WTC11 (cell line): Measurements from ENCODE around the gene LGMN. TPM values are rescaled to one million over a fixed set of nuclear protein-coding genes. Genes with fewer than 3 reads are reported as not detected.
A peak's percentile ranks its signal among the peaks of the same experiment; 100 is the strongest.

Source experiments
- ATAC-seq: fragments of 200-7000 bp; cut with Tn5 transposase; 2 replicates; pipeline ENCODE4 v1.10.0; 2021; ENCODE audit warnings: mild to moderate bottlenecking, moderate library complexity
- CTCF ChIA-PET: fragments of 300-600 bp; sonication (Branson Sonifier 250); formaldehyde crosslinking; loops from one replicate; lab custom pipeline; 2021; ENCODE audit warnings: antibody characterized with exemption; lab: Charles Lee
- POLR2A ChIA-PET: fragments of 350-600 bp; sonication (Branson Sonifier 250); formaldehyde crosslinking; loops from one replicate; lab custom pipeline; 2021; ENCODE audit warnings: antibody characterized with exemption; lab: Charles Lee
- DNase-seq: peaks from one replicate; pipeline ENCODE4 v3.0.0; 2021; ENCODE audit warnings: low spot score
- H3K27ac Mint-ChIP-seq: 2 replicates; pipeline ENCODE4 v1.8.0; 2021; ENCODE audit warnings: mixed read lengths
- H3K27me3 Mint-ChIP-seq: 2 replicates; pipeline ENCODE4 v1.8.0; 2021; ENCODE audit warnings: low read depth, mild to moderate bottlenecking, moderate library complexity, mixed read lengths
- H3K36me3 Mint-ChIP-seq: 2 replicates; pipeline ENCODE4 v1.8.0; 2021; ENCODE audit warnings: mixed read lengths
- H3K4me1 Mint-ChIP-seq: 2 replicates; pipeline ENCODE4 v1.8.0; 2022; ENCODE audit warnings: mixed read lengths
- H3K4me3 Mint-ChIP-seq: 2 replicates; pipeline ENCODE4 v1.8.0; 2021; ENCODE audit warnings: mild to moderate bottlenecking, moderate library complexity, mixed read lengths
- H3K9me3 Mint-ChIP-seq: 2 replicates; pipeline ENCODE4 v1.8.0; 2021; ENCODE audit warnings: mixed read lengths
- ATF6 ChIP-seq: sonication (generic); formaldehyde crosslinking; IDR thresholded peaks from 2 replicates; pipeline ENCODE4 v1.8.1; 2023; ENCODE audit warnings: mild to moderate bottlenecking, missing genetic modification reagents
- CREB1 ChIP-seq: sonication (generic); formaldehyde crosslinking; IDR thresholded peaks from 2 replicates; pipeline ENCODE4 v1.8.0; 2023; ENCODE audit warnings: mild to moderate bottlenecking, missing genetic modification reagents
- E2F1 ChIP-seq: sonication (generic); formaldehyde crosslinking; IDR thresholded peaks from 2 replicates; pipeline ENCODE4 v1.8.0; 2022; ENCODE audit warnings: mild to moderate bottlenecking, missing genetic modification reagents
- E2F5 ChIP-seq: sonication (generic); formaldehyde crosslinking; IDR thresholded peaks from 2 replicates; pipeline ENCODE4 v1.8.1; 2022; ENCODE audit warnings: mild to moderate bottlenecking, moderate library complexity, missing genetic modification reagents
- FOXJ3 ChIP-seq: sonication (generic); formaldehyde crosslinking; IDR thresholded peaks from 2 replicates; pipeline ENCODE4 v1.9.0; 2021; ENCODE audit warnings: missing genetic modification reagents, mild to moderate bottlenecking, borderline replicate concordance
- GRHL2 ChIP-seq: fragments of 250-450 bp; sonication (Bioruptor Pico); IDR thresholded peaks from 2 replicates; pipeline ENCODE4 v1.8.0; 2022; ENCODE audit warnings: mild to moderate bottlenecking, moderate library complexity; ENCODE audit not compliant: insufficient replicate concordance, severe bottlenecking
- HMGXB4 ChIP-seq: sonication (generic); formaldehyde crosslinking; IDR thresholded peaks from 2 replicates; pipeline ENCODE4 v1.8.1; 2023; ENCODE audit warnings: mild to moderate bottlenecking, moderate library complexity, missing genetic modification reagents
- IRF1 ChIP-seq: sonication (generic); formaldehyde crosslinking; IDR thresholded peaks from 2 replicates; pipeline ENCODE4 v1.8.0; 2023; ENCODE audit warnings: missing genetic modification reagents
- MAX ChIP-seq: sonication (generic); formaldehyde crosslinking; IDR thresholded peaks from 2 replicates; pipeline ENCODE4 v1.8.0; 2022; ENCODE audit warnings: mild to moderate bottlenecking, missing genetic modification reagents
- PREB ChIP-seq: sonication (generic); formaldehyde crosslinking; IDR thresholded peaks from 2 replicates; pipeline ENCODE4 v1.8.1; 2022; ENCODE audit warnings: mild to moderate bottlenecking, missing genetic modification reagents, moderate library complexity, borderline replicate concordance
- TCF7 ChIP-seq: sonication (generic); formaldehyde crosslinking; IDR thresholded peaks from 2 replicates; pipeline ENCODE4 v1.8.0; 2022; ENCODE audit warnings: mild to moderate bottlenecking, low read depth, missing genetic modification reagents, moderate library complexity
- ZNF263 ChIP-seq: sonication (generic); formaldehyde crosslinking; IDR thresholded peaks from 2 replicates; pipeline ENCODE4 v1.8.1; 2022; ENCODE audit warnings: low read depth, mild to moderate bottlenecking, moderate library complexity, missing genetic modification reagents
- total RNA-seq: library from RNA; stranded (reverse); gene quantifications from 3 replicates; pipeline ENCODE4 v1.2.3, GENCODE V29; 2021

The LGMN gene
- total RNA-seq, 1 experiment from 2014 or later = 55.7 TPM

- ChIA-PET CTCF (interaction anchor here (1.4 kb wide), 1 partner anchor 73 kb away, joined by 3 read pairs; no protein-coding TSS in a partner anchor), POLR2A (no interaction called here)
- ATAC-seq (no peak), DNase-seq (no peak)
- peaks cover 23% of the 10 kb centered on the region for H3K9me3 Mint-ChIP-seq
- no peaks in the 10 kb centered on the region for H3K36me3 Mint-ChIP-seq
- H3K4me3 Mint-ChIP-seq = no peak overlapping the region
- H3K27ac Mint-ChIP-seq = no peak overlapping the region
- H3K27me3 Mint-ChIP-seq = peaks cover 12% of the 10 kb centered on the region; the same call in 1 of the 2 replicates
- H3K4me1 Mint-ChIP-seq = no peaks in the 10 kb centered on the region
- TF ChIP-seq GRHL2 (CRISPR knock-in tag) (no peak), PREB (no peak), IRF1 (CRISPR knock-in tag) (no peak), E2F5 (CRISPR knock-in tag) (no peak), MAX (no peak), ZNF263 (CRISPR knock-in tag) (no peak), FOXJ3 (CRISPR knock-in tag) (no peak)
These were observed 11.5 kb upstream of the LGMN start for GRCh38 chr14:92759679-92760523.

GRCh38 chr14:92759300-92759678 lies 10.9 kb upstream of the LGMN start:
- peaks cover 12% of the 10 kb centered on the region; the same call in 1 of the 2 replicates for H3K27me3 Mint-ChIP-seq
- no peaks in the 10 kb centered on the region for H3K4me1 Mint-ChIP-seq
- DNase-seq = peak; percentile 30
- H3K9me3 Mint-ChIP-seq = peaks cover 23% of the 10 kb centered on the region
- H3K4me3 Mint-ChIP-seq = no peak overlapping the region
- no peaks in the 10 kb centered on the region for H3K36me3 Mint-ChIP-seq
- TF ChIP-seq CREB1 (CRISPR knock-in tag) (no peak), HMGXB4 (no peak), TCF7 (CRISPR knock-in tag) (no peak), E2F1 (no peak), ATF6 (CRISPR knock-in tag) (no peak)
- ATAC-seq = peak; percentile 75
- POLR2A ChIA-PET = no interaction called here
- no peak overlapping the region for H3K27ac Mint-ChIP-seq
- CTCF ChIA-PET = interaction anchor here (1.4 kb wide), 1 partner anchor 72 kb away, joined by 3 read pairs; no protein-coding TSS in a partner anchor
